Spleen (tissue), 7 donors: ENCODE results near the gene MFSD1.

Source experiments
- CTCF ChIP-seq, 11 experiments: fragments of 200-600 bp in 7 of 11; fragments of 450-650 bp in 4 of 11; sonication (generic) in 4 of 11; IDR thresholded peaks in 8 of 11; conservative IDR thresholded peaks in 3 of 11; 1 replicate in 7 of 11; 2 replicates in 4 of 11; pipeline versions ENCODE4 v1.4.0 to v1.8.0; 2016 to 2021; ENCODE audit warnings: antibody characterized with exemption in 11 of 11, inconsistent platforms in 4 of 11, mild to moderate bottlenecking in 1 of 11
- POLR2AphosphoS5 ChIP-seq, 3 donors: sonication (generic); formaldehyde crosslinking; IDR thresholded peaks; one replicate each; pipeline ENCODE4 v1.5.1; 2017; ENCODE audit warnings: antibody characterized with exemption in 3 of 3
- donor health status: DM: no; HTN: no; CAD: no; lungs with moderate emphysema.
- donor health status: DM: no; HTN: no; CAD: no.
- donor health status: DM: no; HTN: no; CAD: no.

GRCh38 chr3:158823426-158823825, 21.6 kb downstream of the MFSD1 start:
- TF ChIP-seq CTCF (IDR thresholded peaks at IDR 0.05 in 8 of 11, conservative IDR thresholded peaks at IDR 0.05 in 3 of 11) (no peak), POLR2AphosphoS5 (IDR thresholded peaks at IDR 0.05) (no peak)
